OCI-LY1 (cell line): ENCODE measurements around the gene OSBPL2.

Experiments used
- H2AFZ ChIP-seq: fragments of 200-600 bp; sonication (generic), shearing (Covaris generic); 2 replicates; pipeline ENCODE4 v1.6.0; 2014; ENCODE audit warnings: antibody characterized with exemption, mild to moderate bottlenecking, low read length
- H3F3A ChIP-seq: fragments of 200-600 bp; sonication (generic), shearing (Covaris generic); 2 replicates; pipeline ENCODE4 v1.6.0; 2014; ENCODE audit warnings: mild to moderate bottlenecking, antibody characterized with exemption, low read length, moderate library complexity; ENCODE audit not compliant: insufficient read depth
- H3K27ac ChIP-seq: fragments of 200-600 bp; sonication (generic); 2 replicates; pipeline ENCODE4 v1.5.1; 2014; ENCODE audit warnings: low read length, mixed run types, mild to moderate bottlenecking, low read depth; ENCODE audit not compliant: poor library complexity, severe bottlenecking
- H3K27me3 ChIP-seq: fragments of 200-600 bp; sonication (generic); 2 replicates; pipeline ENCODE4 v1.6.0; 2014; ENCODE audit warnings: antibody characterized with exemption, mild to moderate bottlenecking, low read length, moderate library complexity; ENCODE audit not compliant: insufficient read depth
- H3K36me3 ChIP-seq: fragments of 200-600 bp; sonication (generic); 2 replicates; pipeline ENCODE4 v1.6.1; 2014; ENCODE audit warnings: mild to moderate bottlenecking, antibody characterized with exemption, low read length, moderate library complexity, mixed read lengths; ENCODE audit not compliant: insufficient read depth
- H3K4me1 ChIP-seq: fragments of 200-600 bp; sonication (generic); 2 replicates; pipeline ENCODE4 v1.5.1; 2014; ENCODE audit warnings: mild to moderate bottlenecking, low read length, moderate library complexity; ENCODE audit not compliant: insufficient read depth, severe bottlenecking
- H3K4me2 ChIP-seq: fragments of 200-600 bp; sonication (generic), shearing (Covaris generic); 2 replicates; pipeline ENCODE4 v1.6.1; 2014; ENCODE audit warnings: low read length
- H3K4me3 ChIP-seq: fragments of 200-600 bp; sonication (generic); 2 replicates; pipeline ENCODE4 v1.5.1; 2014; ENCODE audit warnings: low read length, low read depth, mild to moderate bottlenecking, mixed read lengths; ENCODE audit not compliant: poor library complexity, severe bottlenecking
- H3K79me2 ChIP-seq: fragments of 200-600 bp; shearing (Covaris generic); 2 replicates; pipeline ENCODE4 v1.6.1; 2016; ENCODE audit warnings: mixed run types, low read length, mixed read lengths; ENCODE audit not compliant: insufficient read depth
- H3K9ac ChIP-seq: fragments of 200-600 bp; sonication (generic), shearing (Covaris generic); 2 replicates; pipeline ENCODE4 v1.6.1; 2014; ENCODE audit warnings: mild to moderate bottlenecking, low read length, mixed read lengths
- H3K9me2 ChIP-seq: fragments of 200-600 bp; sonication (generic), shearing (Covaris generic); 2 replicates; pipeline ENCODE4 v1.6.1; 2014; ENCODE audit warnings: low read depth, mild to moderate bottlenecking, low read length, mixed read lengths
- H3K9me3 ChIP-seq: fragments of 200-600 bp; shearing (Covaris generic); 2 replicates; pipeline ENCODE4 v1.6.1; 2014; ENCODE audit warnings: low read length, mixed read lengths
- H4K20me1 ChIP-seq: fragments of 200-600 bp; sonication (generic), shearing (Covaris generic); 2 replicates; pipeline ENCODE4 v1.6.0; 2016; ENCODE audit warnings: mild to moderate bottlenecking, low read length; ENCODE audit not compliant: insufficient read depth
- EZH2 ChIP-seq: fragments of 200-600 bp; sonication (generic), shearing (Covaris generic); IDR thresholded peaks from 2 replicates; pipeline ENCODE4 v1.8.0; 2017; ENCODE audit warnings: borderline replicate concordance, mixed run types, mild to moderate bottlenecking, antibody characterized with exemption, low read length, moderate library complexity, mixed read lengths
- TF ChIP-seq, protein P1 (sequence below): fragments of 200-600 bp; sonication (generic), shearing (Covaris generic); IDR thresholded peaks from 2 replicates; pipeline ENCODE4 v1.5.1; 2017; ENCODE audit warnings: mild to moderate bottlenecking, antibody characterized with exemption, low read length, moderate library complexity, mixed read lengths

Gene OSBPL2

DNA sequence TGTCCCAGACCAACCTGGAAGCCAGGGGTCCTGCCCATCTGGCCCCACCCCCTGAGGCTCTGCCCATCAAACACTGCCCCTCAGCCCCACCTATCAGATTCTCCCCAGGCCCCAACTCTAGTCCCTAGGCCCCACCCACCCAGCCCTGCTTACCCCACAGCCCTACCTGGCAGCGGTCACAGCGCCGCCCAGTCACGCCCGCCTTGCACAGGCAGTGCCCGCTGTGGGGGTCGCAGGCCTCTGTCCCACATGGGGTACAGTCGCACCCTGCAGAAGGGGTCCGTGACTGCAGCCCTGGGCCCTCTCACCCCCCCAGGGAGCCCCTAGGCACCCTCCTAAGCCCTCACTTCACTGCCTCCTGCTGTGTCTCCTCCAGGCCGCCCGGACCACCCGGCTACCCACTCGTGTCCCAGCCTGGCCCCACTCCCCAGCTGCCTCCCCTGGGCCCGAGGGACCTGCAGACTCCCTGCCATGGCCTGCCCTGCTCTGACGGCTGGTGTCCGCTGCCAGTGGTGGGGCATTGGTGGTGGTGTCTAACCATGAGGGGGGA, 84.2 kb downstream of the OSBPL2 start:
- no peak overlapping the region for H3K9ac ChIP-seq
- no peaks in the 10 kb centered on the region for H4K20me1 ChIP-seq
- no peak overlapping the region for H2AFZ ChIP-seq
- no peak overlapping the region for H3K27ac ChIP-seq
- H3K36me3 ChIP-seq: no peaks in the 10 kb centered on the region; the same call in 1 of the 2 replicates
- no peaks in the 10 kb centered on the region for H3K9me2 ChIP-seq
- H3K9me3 ChIP-seq: 0 out of 2 replicates have a peak, but pooled peaks cover 4% of the 10 kb centered on the region
- no peaks in the 10 kb centered on the region for H3K79me2 ChIP-seq
- H3F3A ChIP-seq: no peaks in the 10 kb centered on the region
- no peak overlapping the region for H3K4me2 ChIP-seq
- TF ChIP-seq, protein P1, sequence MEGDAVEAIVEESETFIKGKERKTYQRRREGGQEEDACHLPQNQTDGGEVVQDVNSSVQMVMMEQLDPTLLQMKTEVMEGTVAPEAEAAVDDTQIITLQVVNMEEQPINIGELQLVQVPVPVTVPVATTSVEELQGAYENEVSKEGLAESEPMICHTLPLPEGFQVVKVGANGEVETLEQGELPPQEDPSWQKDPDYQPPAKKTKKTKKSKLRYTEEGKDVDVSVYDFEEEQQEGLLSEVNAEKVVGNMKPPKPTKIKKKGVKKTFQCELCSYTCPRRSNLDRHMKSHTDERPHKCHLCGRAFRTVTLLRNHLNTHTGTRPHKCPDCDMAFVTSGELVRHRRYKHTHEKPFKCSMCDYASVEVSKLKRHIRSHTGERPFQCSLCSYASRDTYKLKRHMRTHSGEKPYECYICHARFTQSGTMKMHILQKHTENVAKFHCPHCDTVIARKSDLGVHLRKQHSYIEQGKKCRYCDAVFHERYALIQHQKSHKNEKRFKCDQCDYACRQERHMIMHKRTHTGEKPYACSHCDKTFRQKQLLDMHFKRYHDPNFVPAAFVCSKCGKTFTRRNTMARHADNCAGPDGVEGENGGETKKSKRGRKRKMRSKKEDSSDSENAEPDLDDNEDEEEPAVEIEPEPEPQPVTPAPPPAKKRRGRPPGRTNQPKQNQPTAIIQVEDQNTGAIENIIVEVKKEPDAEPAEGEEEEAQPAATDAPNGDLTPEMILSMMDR: no peak
- TF ChIP-seq EZH2: no peak
- H3K4me1 ChIP-seq: peaks cover 6% of the 10 kb centered on the region
- no peak overlapping the region for H3K4me3 ChIP-seq
- H3K27me3 ChIP-seq: 0 out of 2 replicates have a peak, but pooled peaks cover 3% of the 10 kb centered on the region

DNA sequence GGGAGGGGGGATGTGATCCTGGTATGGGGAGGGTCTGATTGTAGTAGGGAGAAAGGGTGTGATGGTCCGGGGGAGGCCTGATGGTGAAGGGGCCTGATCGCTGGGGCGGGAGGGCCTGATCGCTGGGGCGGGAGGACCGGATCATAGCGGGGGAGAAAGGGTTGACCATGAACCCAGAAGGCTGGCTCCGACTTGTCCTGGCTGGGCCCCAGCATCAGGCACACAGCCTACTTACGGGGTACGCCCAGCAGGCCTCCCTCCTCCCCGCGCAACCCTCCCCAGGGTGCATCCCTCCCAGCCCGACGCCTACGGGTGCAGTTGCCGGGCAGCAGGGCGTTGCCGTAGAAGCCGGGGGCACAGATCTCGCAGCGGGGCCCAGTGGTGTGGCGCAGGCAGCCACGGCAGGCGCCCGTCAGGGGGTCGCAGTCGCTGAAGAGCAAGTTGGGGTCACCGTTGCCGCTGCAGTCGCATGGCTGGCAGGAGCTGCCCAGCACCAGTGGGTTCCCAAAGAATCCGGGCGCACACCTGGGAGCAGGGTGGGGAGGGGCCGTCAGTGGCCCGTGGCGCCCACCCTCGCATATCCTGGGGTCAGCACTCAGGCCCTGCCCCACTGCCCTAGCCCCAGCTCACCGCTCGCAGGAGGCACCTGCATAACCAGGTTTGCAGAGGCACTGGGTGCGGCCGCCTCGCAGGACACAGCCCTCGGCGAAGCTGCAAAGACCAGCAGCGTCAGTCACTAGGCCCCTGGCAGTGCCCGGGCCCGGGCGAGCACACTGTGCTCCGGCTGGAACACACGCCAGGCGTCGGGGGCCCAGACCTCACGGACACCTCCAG, 85.0 kb downstream of the OSBPL2 start:
- TF ChIP-seq, protein P1: no peak
- no peak for TF ChIP-seq EZH2
- Histone ChIP-seq H3K4me1 (peaks cover 6% of the 10 kb centered on the region), H3K9me2 (no peaks in the 10 kb centered on the region), H3K4me2 (no peak overlapping the region), H3K4me3 (no peak overlapping the region), H3K27me3 (0 out of 2 replicates have a peak, but pooled peaks cover 6% of the 10 kb centered on the region), H4K20me1 (no peaks in the 10 kb centered on the region), H3K79me2 (no peaks in the 10 kb centered on the region), H3K9ac (no peak overlapping the region), H3F3A (no peaks in the 10 kb centered on the region), H2AFZ (no peak overlapping the region), H3K36me3 (no peaks in the 10 kb centered on the region; the same call in 1 of the 2 replicates), H3K9me3 (0 out of 2 replicates have a peak, but pooled peaks cover 4% of the 10 kb centered on the region), H3K27ac (no peak overlapping the region)

- no peak overlapping the region for H2AFZ ChIP-seq
- H3K36me3 ChIP-seq: no peaks in the 10 kb centered on the region; the same call in 1 of the 2 replicates
- no peaks in the 10 kb centered on the region for H3K9me2 ChIP-seq
- 0 out of 2 replicates have a peak, but pooled peaks cover 6% of the 10 kb centered on the region for H3K27me3 ChIP-seq
- no peak overlapping the region for H3K4me2 ChIP-seq
- no peak overlapping the region for H3K9ac ChIP-seq
- H3K4me3 ChIP-seq: no peak overlapping the region
- H3K79me2 ChIP-seq: no peaks in the 10 kb centered on the region
- TF ChIP-seq, protein P1: no peak
- TF ChIP-seq EZH2: no peak
- H3K4me1 ChIP-seq: peaks cover 6% of the 10 kb centered on the region
- H3F3A ChIP-seq: no peaks in the 10 kb centered on the region
- 0 out of 2 replicates have a peak, but pooled peaks cover 4% of the 10 kb centered on the region for H3K9me3 ChIP-seq
- H4K20me1 ChIP-seq: no peaks in the 10 kb centered on the region
- no peak overlapping the region for H3K27ac ChIP-seq
These were observed 85.9 kb downstream of the OSBPL2 start for GRCh38 chr20:62323980-62324906.
